Vagina (tissue), 2 donors: ENCODE data around the gene PSMD12.

Experiments
- POLR2A ChIP-seq, 2 donors: fragments of 450-650 bp; IDR thresholded peaks; one replicate each; pipeline ENCODE4 v1.6.1; 2017; ENCODE audit warnings: antibody characterized with exemption in 2 of 2, mild to moderate bottlenecking in 2 of 2, moderate library complexity in 2 of 2
- TF ChIP-seq, protein P1 (sequence below), 3 experiments: fragments of 450-650 bp in 2 of 3; fragments of 200-600 bp in 1 of 3; sonication (generic) in 1 of 3; IDR thresholded peaks; one replicate each; pipeline ENCODE4 v1.5.1; 2017 to 2019; ENCODE audit warnings: antibody characterized with exemption in 3 of 3, mild to moderate bottlenecking in 2 of 3, moderate library complexity in 2 of 3

DNA sequence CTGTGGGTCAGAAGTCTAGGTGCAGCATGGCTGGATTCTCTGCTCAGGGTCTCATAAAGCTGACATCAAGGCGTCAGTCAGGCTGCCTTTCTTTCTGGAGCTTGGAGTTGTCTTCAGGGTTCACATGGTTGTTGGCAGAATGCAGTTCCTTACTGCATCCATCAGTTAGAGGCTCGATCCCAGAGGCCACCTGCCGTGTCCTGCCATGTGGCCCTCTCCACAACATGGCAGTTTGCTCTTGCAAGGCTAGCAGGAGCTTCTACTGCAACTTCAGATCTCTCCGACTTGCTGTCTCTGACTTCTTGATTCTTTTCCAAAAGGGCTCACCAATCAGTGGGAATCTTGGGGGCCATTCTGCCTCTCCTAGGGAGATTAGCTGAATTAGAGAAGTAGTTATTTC, 22.6 kb upstream of the PSMD12 start:
- TF ChIP-seq POLR2A (IDR thresholded peaks at IDR 0.05): no peak
- TF ChIP-seq, protein P1, sequence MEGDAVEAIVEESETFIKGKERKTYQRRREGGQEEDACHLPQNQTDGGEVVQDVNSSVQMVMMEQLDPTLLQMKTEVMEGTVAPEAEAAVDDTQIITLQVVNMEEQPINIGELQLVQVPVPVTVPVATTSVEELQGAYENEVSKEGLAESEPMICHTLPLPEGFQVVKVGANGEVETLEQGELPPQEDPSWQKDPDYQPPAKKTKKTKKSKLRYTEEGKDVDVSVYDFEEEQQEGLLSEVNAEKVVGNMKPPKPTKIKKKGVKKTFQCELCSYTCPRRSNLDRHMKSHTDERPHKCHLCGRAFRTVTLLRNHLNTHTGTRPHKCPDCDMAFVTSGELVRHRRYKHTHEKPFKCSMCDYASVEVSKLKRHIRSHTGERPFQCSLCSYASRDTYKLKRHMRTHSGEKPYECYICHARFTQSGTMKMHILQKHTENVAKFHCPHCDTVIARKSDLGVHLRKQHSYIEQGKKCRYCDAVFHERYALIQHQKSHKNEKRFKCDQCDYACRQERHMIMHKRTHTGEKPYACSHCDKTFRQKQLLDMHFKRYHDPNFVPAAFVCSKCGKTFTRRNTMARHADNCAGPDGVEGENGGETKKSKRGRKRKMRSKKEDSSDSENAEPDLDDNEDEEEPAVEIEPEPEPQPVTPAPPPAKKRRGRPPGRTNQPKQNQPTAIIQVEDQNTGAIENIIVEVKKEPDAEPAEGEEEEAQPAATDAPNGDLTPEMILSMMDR (IDR thresholded peaks at IDR 0.05): no peak
